ENCODE measurements around the gene CD55.

Gene CD55

DNA sequence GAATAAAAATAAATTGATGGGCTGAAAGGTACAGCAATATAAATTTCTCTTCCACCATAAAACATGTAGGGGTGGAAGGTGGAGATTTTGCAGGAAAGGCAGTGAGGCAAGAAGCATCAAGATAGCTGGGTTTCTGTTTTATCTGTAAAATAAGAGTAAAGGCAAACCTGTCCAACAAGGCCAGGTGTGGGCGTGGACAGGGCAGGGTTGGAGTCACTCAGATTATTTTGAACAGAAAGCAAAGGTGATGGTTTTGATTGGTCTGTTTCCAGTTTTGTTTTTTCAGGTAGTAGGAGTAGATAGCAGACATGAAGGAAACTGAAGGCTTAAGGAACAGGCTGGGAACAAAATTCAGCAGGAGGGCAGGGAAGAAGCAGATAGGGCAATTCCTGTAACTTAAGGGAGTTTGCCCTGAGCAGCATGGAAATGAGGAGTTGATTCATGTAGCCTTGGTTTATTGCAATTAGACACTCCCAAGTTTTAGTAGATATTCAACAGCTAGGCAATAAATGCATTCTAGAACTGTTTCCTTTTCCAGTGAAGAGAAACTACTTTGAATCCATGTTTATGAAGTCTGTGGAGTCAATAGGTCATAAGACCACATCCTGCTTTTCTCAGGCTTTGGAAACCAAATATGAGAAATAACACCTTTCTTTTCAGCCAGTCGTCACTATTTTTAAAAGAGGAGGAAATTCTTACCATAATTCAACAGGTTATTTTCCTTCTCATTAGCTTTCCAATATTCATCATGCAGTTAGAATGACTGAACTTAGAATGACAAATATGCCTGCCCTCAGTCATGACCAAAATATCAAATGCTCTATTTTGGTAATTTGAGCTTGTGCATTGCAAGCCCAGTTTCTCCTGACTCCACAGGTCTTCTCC, 38.7 kb upstream of the CD55 start:
- TF ChIP-seq, protein P1, sequence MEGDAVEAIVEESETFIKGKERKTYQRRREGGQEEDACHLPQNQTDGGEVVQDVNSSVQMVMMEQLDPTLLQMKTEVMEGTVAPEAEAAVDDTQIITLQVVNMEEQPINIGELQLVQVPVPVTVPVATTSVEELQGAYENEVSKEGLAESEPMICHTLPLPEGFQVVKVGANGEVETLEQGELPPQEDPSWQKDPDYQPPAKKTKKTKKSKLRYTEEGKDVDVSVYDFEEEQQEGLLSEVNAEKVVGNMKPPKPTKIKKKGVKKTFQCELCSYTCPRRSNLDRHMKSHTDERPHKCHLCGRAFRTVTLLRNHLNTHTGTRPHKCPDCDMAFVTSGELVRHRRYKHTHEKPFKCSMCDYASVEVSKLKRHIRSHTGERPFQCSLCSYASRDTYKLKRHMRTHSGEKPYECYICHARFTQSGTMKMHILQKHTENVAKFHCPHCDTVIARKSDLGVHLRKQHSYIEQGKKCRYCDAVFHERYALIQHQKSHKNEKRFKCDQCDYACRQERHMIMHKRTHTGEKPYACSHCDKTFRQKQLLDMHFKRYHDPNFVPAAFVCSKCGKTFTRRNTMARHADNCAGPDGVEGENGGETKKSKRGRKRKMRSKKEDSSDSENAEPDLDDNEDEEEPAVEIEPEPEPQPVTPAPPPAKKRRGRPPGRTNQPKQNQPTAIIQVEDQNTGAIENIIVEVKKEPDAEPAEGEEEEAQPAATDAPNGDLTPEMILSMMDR (IDR thresholded peaks at IDR 0.05): no peak
- no peak for TF ChIP-seq ZFX (IDR thresholded peaks at IDR 0.05; ENCODE audit: borderline replicate concordance)
- H3K27ac ChIP-seq: no peak overlapping the region

DNA sequence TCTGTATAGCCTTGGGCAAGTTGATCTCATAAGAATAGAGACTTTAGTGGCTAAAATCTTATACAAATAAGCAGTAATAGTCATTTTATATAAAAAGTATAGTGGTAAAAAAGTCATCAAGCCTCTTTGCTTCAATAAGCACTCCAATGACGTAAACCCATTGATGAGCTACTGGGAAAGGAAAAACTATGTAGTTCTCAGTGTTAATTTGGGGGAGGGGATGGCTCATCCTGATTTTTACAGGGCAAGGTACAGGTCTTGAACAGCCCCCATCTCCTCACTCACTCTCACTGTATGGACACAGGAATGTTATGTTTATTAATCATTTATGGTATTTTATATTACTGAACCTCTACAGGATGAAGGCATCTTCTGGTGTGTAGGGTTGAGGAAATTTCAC, 38.1 kb upstream of the CD55 start:
- TF ChIP-seq, protein P1 (IDR thresholded peaks at IDR 0.05): no peak

DNA sequence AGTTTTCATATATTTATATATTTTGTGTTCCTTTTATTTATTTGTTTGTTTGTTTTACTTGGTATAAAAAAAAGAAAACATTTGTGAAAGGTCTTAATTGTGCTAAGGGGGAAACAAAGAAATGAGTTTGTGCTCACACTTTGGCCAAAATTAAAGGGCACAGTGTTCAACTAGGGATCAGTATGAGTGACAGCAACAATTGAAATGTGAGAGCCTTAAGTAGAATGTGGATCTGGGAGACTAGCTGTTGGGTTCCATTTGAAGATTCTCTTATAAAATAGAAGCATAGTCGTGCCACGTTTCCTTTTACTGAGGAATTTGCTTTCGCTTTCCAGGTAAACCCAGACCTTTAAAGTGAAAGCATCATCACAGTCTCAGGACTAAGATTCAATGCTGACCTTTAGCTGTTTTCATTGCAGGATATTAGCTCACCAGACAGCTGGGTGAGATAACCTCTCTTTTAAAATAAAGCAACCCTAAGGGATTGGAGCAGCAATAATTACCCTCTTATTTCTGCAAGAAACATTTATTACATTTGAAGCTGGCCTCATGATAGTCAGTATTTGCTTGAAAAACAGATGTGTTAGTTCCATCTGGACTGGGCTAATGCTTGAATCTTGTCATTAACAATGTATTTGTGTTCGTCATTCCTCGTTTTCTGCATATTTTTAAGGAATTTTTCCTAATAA, 37.1 kb upstream of the CD55 start:
- no peak overlapping the region for H3K27ac ChIP-seq
- TF ChIP-seq, protein P1 (IDR thresholded peaks at IDR 0.05): no peak
- TF ChIP-seq ZFX (IDR thresholded peaks at IDR 0.05; ENCODE audit: borderline replicate concordance): no peak

More for the DNA sequence above, 38.1 kb upstream of the CD55 start:
- H3K27ac ChIP-seq: no peak overlapping the region

DNA sequence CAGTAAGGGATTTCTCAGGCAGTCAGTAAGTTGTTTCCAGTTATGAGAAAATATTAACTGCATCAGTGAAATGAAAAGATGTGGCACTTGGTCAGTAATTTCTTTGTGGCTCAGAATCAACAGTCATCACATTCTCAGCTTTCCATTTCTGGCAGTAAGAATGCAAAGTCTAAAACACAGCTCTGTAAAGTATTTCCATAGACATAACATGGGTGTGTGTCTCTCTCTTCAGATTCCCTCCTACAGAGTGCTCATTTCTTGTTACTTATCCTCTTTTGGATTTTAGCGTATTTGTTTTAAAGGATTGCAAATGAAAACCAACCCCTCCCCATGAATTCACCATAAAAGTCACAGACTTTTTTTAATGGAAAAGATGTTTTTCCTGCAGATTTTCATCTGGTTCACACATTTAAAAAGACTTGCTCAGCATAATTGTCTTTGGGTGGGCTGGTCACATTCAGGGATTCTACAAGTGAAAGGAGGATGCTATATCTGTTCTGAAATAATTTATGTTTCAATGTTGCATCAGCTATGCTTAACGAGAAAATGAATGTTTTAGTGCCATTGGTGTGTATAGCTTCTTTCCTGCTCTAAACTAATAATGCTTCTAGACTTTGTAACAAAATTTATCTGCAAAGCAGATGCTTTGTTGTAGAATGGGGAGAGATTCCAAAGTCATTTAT, 34.6 kb upstream of the CD55 start:
- H3K27ac ChIP-seq: no peak overlapping the region
- TF ChIP-seq, protein P1 (IDR thresholded peaks at IDR 0.05): no peak
- no peak for TF ChIP-seq ZFX (IDR thresholded peaks at IDR 0.05; ENCODE audit: borderline replicate concordance)

DNA sequence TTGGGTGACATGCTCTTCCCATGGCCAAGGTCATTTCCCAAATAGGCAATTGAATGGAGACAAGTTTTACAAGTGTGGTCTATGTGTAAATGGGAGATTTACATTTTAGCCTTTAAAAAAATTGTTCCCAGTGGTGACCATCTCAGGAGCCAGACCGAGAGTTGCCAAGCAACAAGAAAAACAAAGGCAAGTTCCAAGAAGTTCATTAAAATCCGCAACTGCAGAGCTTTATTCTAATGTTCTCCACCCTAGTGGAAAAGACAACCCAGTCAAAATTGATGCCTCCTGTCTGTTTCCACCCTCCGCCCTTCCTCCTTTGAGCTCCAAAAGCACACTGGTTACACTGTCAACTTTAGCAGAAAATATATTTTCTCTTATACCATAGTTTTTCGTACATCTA, 33.2 kb upstream of the CD55 start:
- H3K27ac ChIP-seq: no peak overlapping the region
- TF ChIP-seq ZFX (IDR thresholded peaks at IDR 0.05; ENCODE audit: borderline replicate concordance): no peak
- TF ChIP-seq, protein P1 (IDR thresholded peaks at IDR 0.05): no peak

DNA sequence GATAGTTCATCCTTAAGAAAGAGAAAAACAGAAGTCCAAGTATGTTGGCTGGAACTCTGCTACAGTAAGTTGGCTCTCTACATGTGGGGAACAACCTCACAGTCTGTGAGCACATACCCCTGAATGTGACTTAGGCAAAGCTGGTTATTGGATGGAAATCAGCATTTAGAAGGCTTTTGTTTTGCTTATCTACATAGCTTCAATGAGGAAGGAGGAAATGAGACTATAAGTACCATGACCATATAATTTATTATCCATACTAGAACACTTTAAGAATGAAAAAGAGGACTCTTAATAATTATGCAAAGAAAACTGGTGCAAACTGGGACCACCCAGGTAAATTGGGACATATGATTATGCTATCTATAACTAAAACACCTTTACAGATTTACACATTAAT, 31.7 kb upstream of the CD55 start:
- H3K27ac ChIP-seq: no peak overlapping the region
- TF ChIP-seq, protein P1 (IDR thresholded peaks at IDR 0.05): no peak
- TF ChIP-seq ZFX (IDR thresholded peaks at IDR 0.05; ENCODE audit: borderline replicate concordance): no peak
